Progenitor cell of endocrine pancreas (in vitro differentiated cells): Measurements from ENCODE around the gene GALT. TPM values are rescaled to one million over a fixed set of nuclear protein-coding genes. Genes with fewer than 3 reads are reported as not detected.

Experiments used
- DNase-seq: peaks from one replicate; pipeline ENCODE4 v3.0.0; 2021; ENCODE audit warnings: low spot score; ENCODE audit not compliant: unreplicated experiment
- H3K27ac Mint-ChIP-seq: 2 replicates; pipeline ENCODE4 v1.8.0; 2021; ENCODE audit warnings: mild to moderate bottlenecking, moderate library complexity, mixed read lengths
- H3K27me3 Mint-ChIP-seq: 2 replicates; pipeline ENCODE4 v1.8.0; 2021; ENCODE audit warnings: mixed read lengths
- H3K36me3 Mint-ChIP-seq: 2 replicates; pipeline ENCODE4 v1.8.0; 2022; ENCODE audit warnings: mixed read lengths; ENCODE audit not compliant: insufficient read depth
- H3K4me1 Mint-ChIP-seq: 2 replicates; pipeline ENCODE4 v1.8.0; 2021; ENCODE audit warnings: low read depth, mixed read lengths
- H3K4me3 Mint-ChIP-seq: 2 replicates; pipeline ENCODE4 v1.8.0; 2021; ENCODE audit warnings: low read depth, mild to moderate bottlenecking, moderate library complexity, mixed read lengths
- H3K9me3 Mint-ChIP-seq: 2 replicates; pipeline ENCODE4 v1.8.0; 2021; ENCODE audit warnings: low read depth, mixed read lengths
- CTCF ChIP-seq: fragments of 200-600 bp; sonication (generic); IDR thresholded peaks from one replicate; pipeline ENCODE4 v1.5.0; 2021; ENCODE audit warnings: antibody characterized with exemption, mild to moderate bottlenecking; ENCODE audit not compliant: unreplicated experiment
- total RNA-seq: library from RNA; stranded (reverse); gene quantifications from 2 replicates; pipeline ENCODE4 v1.2.1, GENCODE V29; 2021

Gene GALT
- total RNA-seq, 1 donor from 2014 or later: 85.6 TPM

GRCh38 chr9:34662526-34663302 is 16.2 kb downstream of the GALT start, which contains the start of gene CCL27:
Gene CCL27, minus strand, starts transcription at chr9:34662657. Its CDS starts 24 bp downstream, at chr9:34662633.
- no peak for TF ChIP-seq CTCF
- H3K36me3 Mint-ChIP-seq: no peaks in the 10 kb centered on the region
- H3K4me3 Mint-ChIP-seq: no peak within 1 kb of the TSS
- H3K27ac Mint-ChIP-seq: no peak within 1 kb of the TSS
- no peaks in the 10 kb centered on the region for H3K27me3 Mint-ChIP-seq
- DNase-seq: no peak
- peaks cover 4% of the 10 kb centered on the region for H3K4me1 Mint-ChIP-seq
- H3K9me3 Mint-ChIP-seq: no peaks in the 10 kb centered on the region

GRCh38 chr9:34663303-34663605 is 16.8 kb downstream of the GALT start:
- Mint-ChIP-seq H3K4me3 (no peak overlapping the region), H3K27ac (no peak overlapping the region), H3K4me1 (peaks cover 4% of the 10 kb centered on the region), H3K27me3 (no peaks in the 10 kb centered on the region), H3K36me3 (no peaks in the 10 kb centered on the region), H3K9me3 (no peaks in the 10 kb centered on the region)
- no peak for TF ChIP-seq CTCF
- DNase-seq: no peak

- H3K27ac Mint-ChIP-seq: peak overlapping the region; percentile 90
- no peaks in the 10 kb centered on the region for H3K27me3 Mint-ChIP-seq
- TF ChIP-seq CTCF: peak; percentile 78
- peaks cover 4% of the 10 kb centered on the region for H3K36me3 Mint-ChIP-seq
- DNase-seq: peak; percentile 60
- H3K4me3 Mint-ChIP-seq: peak overlapping the region; percentile 91
- H3K4me1 Mint-ChIP-seq: peaks cover 4% of the 10 kb centered on the region
- H3K9me3 Mint-ChIP-seq: peaks cover 2% of the 10 kb centered on the region
These were observed 18.0 kb downstream of the GALT start for GRCh38 chr9:34664281-34665066.

GRCh38 chr9:34665067-34665380 is 18.5 kb downstream of the GALT start:
- H3K4me3 Mint-ChIP-seq: peak overlapping the region; percentile 91
- H3K27ac Mint-ChIP-seq: no peak overlapping the region
- H3K9me3 Mint-ChIP-seq: peaks cover 2% of the 10 kb centered on the region
- H3K36me3 Mint-ChIP-seq: peaks cover 7% of the 10 kb centered on the region
- no peak for TF ChIP-seq CTCF
- peaks cover 4% of the 10 kb centered on the region for H3K4me1 Mint-ChIP-seq
- DNase-seq: peak; percentile 18
- H3K27me3 Mint-ChIP-seq: no peaks in the 10 kb centered on the region

GRCh38 chr9:34665381-34666250 is 19.1 kb downstream of the GALT start:
- peaks cover 7% of the 10 kb centered on the region for H3K36me3 Mint-ChIP-seq
- H3K27ac Mint-ChIP-seq: peak overlapping the region; percentile 97
- H3K4me1 Mint-ChIP-seq: peaks cover 4% of the 10 kb centered on the region
- no peaks in the 10 kb centered on the region for H3K27me3 Mint-ChIP-seq
- DNase-seq: peak; percentile 87
- peaks cover 2% of the 10 kb centered on the region for H3K9me3 Mint-ChIP-seq
- no peak for TF ChIP-seq CTCF
- peak overlapping the region; percentile 91 for H3K4me3 Mint-ChIP-seq
